Smooth muscle cell (in vitro differentiated cells): Measurements from ENCODE around the gene SUN2. TPM values are rescaled to one million over a fixed set of nuclear protein-coding genes. Genes with fewer than 3 reads are reported as not detected.
A peak's percentile ranks its signal among the peaks of the same experiment; 100 is the strongest.

Source experiments
- DNase-seq: peaks from one replicate; lab custom pipeline; 2025; ENCODE audit not compliant: unreplicated experiment; lab: John Stamatoyannopoulos, UW
- H2AFZ ChIP-seq: fragments of 200-600 bp; sonication (generic); 2 replicates; pipeline ENCODE4 v1.6.0; 2016; ENCODE audit warnings: antibody characterized with exemption, low read depth, mild to moderate bottlenecking
- H3F3A ChIP-seq: fragments of 200-600 bp; sonication (generic); 2 replicates; pipeline ENCODE4 v1.6.0; 2017; ENCODE audit warnings: antibody characterized with exemption, low read depth
- H3K27ac ChIP-seq: fragments of 200-600 bp; sonication (generic); 2 replicates; pipeline ENCODE4 v1.5.1; 2016; ENCODE audit warnings: low read depth, mild to moderate bottlenecking
- H3K27me3 ChIP-seq: fragments of 200-600 bp; sonication (generic); 2 replicates; pipeline ENCODE4 v1.6.1; 2016; ENCODE audit warnings: low read depth, mild to moderate bottlenecking
- H3K36me3 ChIP-seq: fragments of 200-600 bp; sonication (generic); 2 replicates; pipeline ENCODE4 v1.5.1; 2016; ENCODE audit warnings: low read depth
- H3K4me1 ChIP-seq: fragments of 200-600 bp; sonication (generic); 2 replicates; pipeline ENCODE4 v1.5.1; 2016; ENCODE audit warnings: low read depth
- H3K4me2 ChIP-seq: fragments of 200-600 bp; sonication (generic); 2 replicates; pipeline ENCODE4 v1.6.0; 2016; ENCODE audit warnings: mild to moderate bottlenecking
- H3K4me3 ChIP-seq: fragments of 200-600 bp; sonication (generic); 2 replicates; pipeline ENCODE4 v1.5.1; 2016; ENCODE audit warnings: mild to moderate bottlenecking
- H3K79me2 ChIP-seq: fragments of 200-600 bp; sonication (generic); 2 replicates; pipeline ENCODE4 v1.6.0; 2016; ENCODE audit warnings: low read depth, mild to moderate bottlenecking
- H3K9ac ChIP-seq: fragments of 200-600 bp; sonication (generic); 2 replicates; pipeline ENCODE4 v1.6.0; 2016; ENCODE audit warnings: low read depth
- H3K9me3 ChIP-seq: fragments of 200-600 bp; sonication (generic); replicated peaks from 2 replicates; pipeline ENCODE4 v1.5.1; 2016; ENCODE audit warnings: low read depth
- H4K20me1 ChIP-seq: fragments of 200-600 bp; sonication (generic); 2 replicates; pipeline ENCODE4 v1.6.0; 2016; ENCODE audit warnings: low read depth
- WGBS: methylation state at CpG from one replicate; pipeline ENCODE4 v1.1.7; 2016; ENCODE audit warnings: low lambda C conversion rate; 5-methylcytosine and 5-hydroxymethylcytosine counted together
- polyA plus RNA-seq: library from polyadenylated mRNA; unstranded; fragments of >200 nt; fragmentation: Nextera tagmentation; extraction: Ambion mirVana; gene quantifications from 2 replicates; pipeline ENCODE4 v1.2.1, GENCODE V29; 2016
- total RNA-seq: library from RNA; depleted of rRNA; stranded (reverse); fragments of >200 nt; gene quantifications from 2 replicates; pipeline ENCODE4 v1.2.3, GENCODE V29; 2014
- TF ChIP-seq, protein P1 (sequence below): fragments of 200-600 bp; sonication (generic); IDR thresholded peaks from 2 replicates; pipeline ENCODE4 v1.5.1; 2017; ENCODE audit warnings: borderline replicate concordance, mild to moderate bottlenecking, antibody characterized with exemption; ENCODE audit not compliant: insufficient read depth, poor library complexity, severe bottlenecking

Gene SUN2
- total and polyA plus RNA-seq, 2 experiments from 2014 or later: 59.1 to 71.7 TPM

- Histone ChIP-seq H3K79me2 (no peaks in the 10 kb centered on the region), H3K36me3 (no peaks in the 10 kb centered on the region), H4K20me1 (no peaks in the 10 kb centered on the region), H3K27ac (no peak overlapping the region), H3K27me3 (no peaks in the 10 kb centered on the region), H3K4me2 (no peak overlapping the region), H3K4me3 (no peak overlapping the region), H3K4me1 (no peaks in the 10 kb centered on the region), H3K9me3 (no peaks in the 10 kb centered on the region), H3K9ac (no peak overlapping the region), H3F3A (peaks cover 5% of the 10 kb centered on the region), H2AFZ (no peak overlapping the region)
- DNase-seq: peak; percentile 27
- WGBS: 51% methylated on average over 14 of the region's 14 CpGs
- TF ChIP-seq, protein P1, sequence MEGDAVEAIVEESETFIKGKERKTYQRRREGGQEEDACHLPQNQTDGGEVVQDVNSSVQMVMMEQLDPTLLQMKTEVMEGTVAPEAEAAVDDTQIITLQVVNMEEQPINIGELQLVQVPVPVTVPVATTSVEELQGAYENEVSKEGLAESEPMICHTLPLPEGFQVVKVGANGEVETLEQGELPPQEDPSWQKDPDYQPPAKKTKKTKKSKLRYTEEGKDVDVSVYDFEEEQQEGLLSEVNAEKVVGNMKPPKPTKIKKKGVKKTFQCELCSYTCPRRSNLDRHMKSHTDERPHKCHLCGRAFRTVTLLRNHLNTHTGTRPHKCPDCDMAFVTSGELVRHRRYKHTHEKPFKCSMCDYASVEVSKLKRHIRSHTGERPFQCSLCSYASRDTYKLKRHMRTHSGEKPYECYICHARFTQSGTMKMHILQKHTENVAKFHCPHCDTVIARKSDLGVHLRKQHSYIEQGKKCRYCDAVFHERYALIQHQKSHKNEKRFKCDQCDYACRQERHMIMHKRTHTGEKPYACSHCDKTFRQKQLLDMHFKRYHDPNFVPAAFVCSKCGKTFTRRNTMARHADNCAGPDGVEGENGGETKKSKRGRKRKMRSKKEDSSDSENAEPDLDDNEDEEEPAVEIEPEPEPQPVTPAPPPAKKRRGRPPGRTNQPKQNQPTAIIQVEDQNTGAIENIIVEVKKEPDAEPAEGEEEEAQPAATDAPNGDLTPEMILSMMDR: peak; percentile 75
Measured at GRCh38 chr22:38766076-38766777, 10.4 kb upstream of the SUN2 start.

- no peak for DNase-seq
- H3K4me3 ChIP-seq: no peak overlapping the region
- H3K9ac ChIP-seq: no peak overlapping the region
- H3K4me2 ChIP-seq: no peak overlapping the region
- 81% methylated on average over 11 of the region's 11 CpGs for WGBS
- no peak overlapping the region for H2AFZ ChIP-seq
- no peak overlapping the region for H3K27ac ChIP-seq
- H3K4me1 ChIP-seq: no peaks in the 10 kb centered on the region
- TF ChIP-seq, protein P1: no peak
- H3K79me2 ChIP-seq: no peaks in the 10 kb centered on the region
- H4K20me1 ChIP-seq: no peaks in the 10 kb centered on the region
- no peaks in the 10 kb centered on the region for H3K27me3 ChIP-seq
- H3K9me3 ChIP-seq: no peaks in the 10 kb centered on the region
- peaks cover 5% of the 10 kb centered on the region for H3F3A ChIP-seq
- no peaks in the 10 kb centered on the region for H3K36me3 ChIP-seq
Measured at GRCh38 chr22:38762551-38762983, 6.8 kb upstream of the SUN2 start.

GRCh38 chr22:38761202-38762162 is 5.7 kb upstream of the SUN2 start:
- Histone ChIP-seq H3K9ac (no peak overlapping the region), H3K4me1 (no peaks in the 10 kb centered on the region), H2AFZ (no peak overlapping the region), H3K36me3 (no peaks in the 10 kb centered on the region), H3K4me3 (no peak overlapping the region), H3F3A (peaks cover 5% of the 10 kb centered on the region), H4K20me1 (no peaks in the 10 kb centered on the region), H3K9me3 (no peaks in the 10 kb centered on the region), H3K27me3 (no peaks in the 10 kb centered on the region), H3K4me2 (no peak overlapping the region), H3K27ac (no peak overlapping the region), H3K79me2 (no peaks in the 10 kb centered on the region)
- DNase-seq: no peak
- WGBS: 86% methylated on average over 20 of the region's 20 CpGs
- TF ChIP-seq, protein P1: no peak
